ENCODE results near the gene ATP6V1F.

DNA sequence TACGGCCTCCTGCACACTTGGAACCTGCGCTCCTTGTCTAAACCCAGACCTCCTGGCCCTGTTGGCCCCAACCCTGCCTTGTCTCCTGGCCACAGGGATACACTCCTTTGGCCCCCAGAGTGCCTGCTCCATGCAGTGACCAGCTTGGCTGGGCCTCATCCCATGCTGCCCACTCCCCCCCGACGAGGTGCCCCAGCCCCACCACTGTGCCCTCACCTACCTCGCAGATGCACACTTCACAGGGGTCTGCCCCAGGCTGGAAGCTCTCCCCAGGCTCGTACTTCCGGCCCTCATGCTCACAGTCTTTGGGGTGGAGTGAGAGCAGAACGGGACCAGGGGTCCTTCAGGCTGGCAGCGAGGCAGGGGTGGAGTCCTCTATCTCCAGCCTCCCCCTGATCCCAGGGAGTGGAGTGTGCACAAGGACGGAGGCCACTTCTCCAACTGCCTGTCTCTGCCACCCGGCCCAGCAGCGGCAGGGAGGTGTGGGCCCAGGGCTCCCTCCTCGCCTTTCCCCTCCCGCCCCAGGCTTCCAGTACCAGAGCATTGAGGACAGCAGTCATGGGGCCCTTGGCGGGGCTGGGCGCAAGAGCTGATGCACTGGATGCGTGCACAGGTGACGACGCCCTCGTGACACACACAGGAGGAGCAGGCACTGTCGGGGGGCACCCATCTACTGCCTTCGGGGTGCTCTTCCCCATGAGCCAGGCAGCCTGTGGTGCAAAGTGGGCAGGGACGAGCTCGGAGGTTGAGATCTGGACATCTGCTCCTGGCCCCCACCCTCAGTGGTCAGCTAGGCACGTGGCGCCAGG is 22.1 kb downstream of the ATP6V1F start:
- TF ChIP-seq SUZ12 (IDR thresholded peaks at IDR 0.05; ENCODE audit: extremely low read depth, insufficient read depth, insufficient read length) (no peak), ZNF274 (IDR thresholded peaks at IDR 0.05; ENCODE audit: low read depth, low read length) (no peak)
